Measurements from ENCODE around the gene MUC13. TPM values are rescaled to one million over a fixed set of nuclear protein-coding genes. Genes with fewer than 3 reads are reported as not detected.
A peak's percentile ranks its signal among the peaks of the same experiment; 100 is the strongest.

MUC13 gene
- total RNA-seq, 1 experiment from 2014 or later = not detected

DNA sequence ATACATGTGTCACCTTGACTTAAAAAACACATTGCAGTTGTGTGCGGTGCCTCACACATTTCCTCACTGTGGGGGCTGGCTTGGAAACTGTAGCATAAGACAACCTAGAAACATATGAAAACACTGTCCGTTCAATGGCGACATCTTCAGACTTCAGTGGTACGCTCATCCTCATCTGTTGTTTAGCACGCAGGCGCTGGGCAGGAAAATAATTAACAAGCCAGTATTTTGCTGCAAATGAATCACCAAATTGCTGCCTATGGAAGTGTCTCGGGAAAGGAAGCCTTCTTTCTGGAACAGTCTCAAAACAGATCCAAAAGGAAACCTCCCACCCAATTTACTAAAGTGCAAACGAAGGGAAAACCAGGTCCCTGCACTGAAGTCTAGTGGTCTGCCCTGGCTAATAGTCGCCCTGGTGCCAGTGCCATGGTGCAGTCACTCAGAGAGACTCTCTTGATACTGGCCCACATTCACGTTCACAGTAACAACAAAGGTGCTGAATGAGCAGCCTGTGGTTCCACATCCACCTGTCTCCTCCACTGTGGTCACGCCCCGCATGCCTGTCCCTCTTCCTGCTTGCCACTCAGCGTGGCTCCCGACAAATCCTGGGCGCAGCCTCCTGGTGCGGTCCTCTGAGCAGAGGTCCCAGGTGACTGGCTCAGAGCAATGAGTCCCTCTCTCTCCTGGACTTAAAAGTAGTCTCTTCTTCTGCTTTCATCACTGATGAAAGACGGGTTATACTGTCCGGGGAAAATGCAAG lies 35.6 kb upstream of the MUC13 start:
- Mint-ChIP-seq H3K27ac (peak overlapping the region in 1 of 3 experiments; percentile 62; a peak in 1 of 7 replicates), H3K36me3 (ENCODE audit: insufficient read depth in 1 of 3, low read depth in 3 of 3) (peaks cover 0 to 7% (median 0%) of the 10 kb centered on the region in 3 experiments; a peak in 3 of 7 replicates), H3K4me1 (no peaks in the 10 kb centered on the region), H3K4me3 (no peak overlapping the region), H3K9me3 (no peaks in the 10 kb centered on the region), H3K27me3 (ENCODE audit: low read depth) (no peaks in the 10 kb centered on the region)
- Histone ChIP-seq H3K4ac (ENCODE audit: low read depth, low read length) (no peak overlapping the region), H3K56ac (ENCODE audit: insufficient read length, low read depth, low read length) (no peak overlapping the region), H2BK5ac (ENCODE audit: insufficient read length, low read length) (no peak overlapping the region), H3K79me1 (ENCODE audit: insufficient read depth, low read depth, low read length, poor library complexity, severe bottlenecking) (no peaks in the 10 kb centered on the region), H2BK15ac (ENCODE audit: low read depth, low read length) (no peak overlapping the region), H4K20me1 (ENCODE audit: control insufficient read depth, insufficient read depth, insufficient read length) (no peaks in the 10 kb centered on the region), H3K27ac (ENCODE audit: insufficient read length, low read depth, low read length) (no peak overlapping the region), H3K18ac (ENCODE audit: insufficient read length, low read depth, low read length) (no peak overlapping the region), H3K14ac (ENCODE audit: insufficient read depth, low read length) (no peak overlapping the region), H3K23me2 (ENCODE audit: insufficient read length, low read depth, low read length, poor library complexity, severe bottlenecking) (no peaks in the 10 kb centered on the region), H4K5ac (ENCODE audit: insufficient read length, low read depth, low read length) (no peak overlapping the region), H3K9me3 (ENCODE audit: control insufficient read depth, low read depth, low read length) (no peaks in the 10 kb centered on the region), H2BK20ac (ENCODE audit: low read depth, low read length, poor library complexity, severe bottlenecking) (no peak overlapping the region), H2AFZ (ENCODE audit: low read length) (no peak overlapping the region), H3K23ac (ENCODE audit: insufficient read length, low read depth, low read length) (no peak overlapping the region), H2BK12ac (ENCODE audit: insufficient read length, low read depth, low read length) (no peak overlapping the region), H4K91ac (ENCODE audit: insufficient read length, low read depth, low read length) (no peak overlapping the region), H3K79me2 (ENCODE audit: insufficient read depth, low read length) (no peaks in the 10 kb centered on the region), H2BK120ac (ENCODE audit: low read depth, low read length, poor library complexity, severe bottlenecking) (no peak overlapping the region), H2AK5ac (ENCODE audit: insufficient read length, low read length) (no peak overlapping the region), H3K4me1 (ENCODE audit: insufficient read depth, low read length) (no peaks in the 10 kb centered on the region), H4K8ac (replicated peaks; ENCODE audit: insufficient read length, low read depth, low read length) (no peak overlapping the region), H3T11ph (ENCODE audit: low read length) (no peak overlapping the region), H3K4me2 (ENCODE audit: insufficient read depth, insufficient read length, low read length) (no peak overlapping the region), H3K9ac (ENCODE audit: extremely low read depth, insufficient read length, low read length) (no peak overlapping the region), H3K27me3 (ENCODE audit: insufficient read depth, low read length) (no peaks in the 10 kb centered on the region)
- no CpG with 5 or more reads among the region's 18 CpGs for WGBS (ENCODE audit: extremely low coverage, insufficient read length, low lambda C conversion rate)
- DNase-seq = no peak
- TF ChIP-seq, protein P1, sequence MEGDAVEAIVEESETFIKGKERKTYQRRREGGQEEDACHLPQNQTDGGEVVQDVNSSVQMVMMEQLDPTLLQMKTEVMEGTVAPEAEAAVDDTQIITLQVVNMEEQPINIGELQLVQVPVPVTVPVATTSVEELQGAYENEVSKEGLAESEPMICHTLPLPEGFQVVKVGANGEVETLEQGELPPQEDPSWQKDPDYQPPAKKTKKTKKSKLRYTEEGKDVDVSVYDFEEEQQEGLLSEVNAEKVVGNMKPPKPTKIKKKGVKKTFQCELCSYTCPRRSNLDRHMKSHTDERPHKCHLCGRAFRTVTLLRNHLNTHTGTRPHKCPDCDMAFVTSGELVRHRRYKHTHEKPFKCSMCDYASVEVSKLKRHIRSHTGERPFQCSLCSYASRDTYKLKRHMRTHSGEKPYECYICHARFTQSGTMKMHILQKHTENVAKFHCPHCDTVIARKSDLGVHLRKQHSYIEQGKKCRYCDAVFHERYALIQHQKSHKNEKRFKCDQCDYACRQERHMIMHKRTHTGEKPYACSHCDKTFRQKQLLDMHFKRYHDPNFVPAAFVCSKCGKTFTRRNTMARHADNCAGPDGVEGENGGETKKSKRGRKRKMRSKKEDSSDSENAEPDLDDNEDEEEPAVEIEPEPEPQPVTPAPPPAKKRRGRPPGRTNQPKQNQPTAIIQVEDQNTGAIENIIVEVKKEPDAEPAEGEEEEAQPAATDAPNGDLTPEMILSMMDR (conservative IDR thresholded peaks at IDR 0.05) = no peak
